ENCODE data around the gene SNRK. TPM values are rescaled to one million over a fixed set of nuclear protein-coding genes. Genes with fewer than 3 reads are reported as not detected.

SNRK gene
- total RNA-seq, 1 experiment from 2014 or later: 12.0 TPM

- TF ChIP-seq CTCF (conservative IDR thresholded peaks at IDR 0.05): no peak
- Mint-ChIP-seq H3K9me3 (peaks cover 2 to 3% of the 10 kb centered on the region in 2 experiments; a peak in 2 of 5 replicates), H3K27ac (no peak overlapping the region), H3K4me1 (peaks cover 28 to 34% of the 10 kb centered on the region in 2 experiments), H3K36me3 (ENCODE audit: insufficient read depth in 1 of 3, low read depth in 3 of 3) (peaks cover 10 to 29% (median 13%) of the 10 kb centered on the region in 3 experiments), H3K27me3 (ENCODE audit: low read depth) (peaks cover 17% of the 10 kb centered on the region), H3K4me3 (no peak overlapping the region)
- no peak overlapping the region for H3K9ac ChIP-seq (ENCODE audit: extremely low read depth, insufficient read length, low read length)
- no peaks in the 10 kb centered on the region for H3K79me1 ChIP-seq (ENCODE audit: insufficient read depth, low read depth, low read length, poor library complexity, severe bottlenecking)
- no peak overlapping the region for H4K91ac ChIP-seq (ENCODE audit: insufficient read length, low read depth, low read length)
- H3K9me3 ChIP-seq (ENCODE audit: control insufficient read depth, low read depth, low read length): no peaks in the 10 kb centered on the region
- H3T11ph ChIP-seq (ENCODE audit: low read length): no peak overlapping the region
- no peak overlapping the region for H3K4ac ChIP-seq (ENCODE audit: low read depth, low read length)
- no CpG with 5 or more reads among the region's 4 CpGs for WGBS (ENCODE audit: extremely low coverage, insufficient read length, low lambda C conversion rate)
- DNase-seq: no peak
- no peak overlapping the region for H3K4me2 ChIP-seq (ENCODE audit: insufficient read depth, insufficient read length, low read length)
- peaks cover 4% of the 10 kb centered on the region; the same call in 1 of the 2 replicates for H3K4me1 ChIP-seq (ENCODE audit: insufficient read depth, low read length)
- H3K27me3 ChIP-seq (ENCODE audit: insufficient read depth, low read length): no peaks in the 10 kb centered on the region
- H3K23ac ChIP-seq (ENCODE audit: insufficient read length, low read depth, low read length): no peak overlapping the region
- H3K18ac ChIP-seq (ENCODE audit: insufficient read length, low read depth, low read length): no peak overlapping the region
- H2BK12ac ChIP-seq (ENCODE audit: insufficient read length, low read depth, low read length): no peak overlapping the region
- no peak overlapping the region for H3K14ac ChIP-seq (ENCODE audit: insufficient read depth, low read length)
- H3K56ac ChIP-seq (ENCODE audit: insufficient read length, low read depth, low read length): no peak overlapping the region
- H2AK5ac ChIP-seq (ENCODE audit: insufficient read length, low read length): no peak overlapping the region
- H4K5ac ChIP-seq (ENCODE audit: insufficient read length, low read depth, low read length): no peak overlapping the region
- H2BK20ac ChIP-seq (ENCODE audit: low read depth, low read length, poor library complexity, severe bottlenecking): no peak overlapping the region
- H3K27ac ChIP-seq (ENCODE audit: insufficient read length, low read depth, low read length): no peak overlapping the region
- H2BK5ac ChIP-seq (ENCODE audit: insufficient read length, low read length): no peak overlapping the region
- H2AFZ ChIP-seq (ENCODE audit: low read length): no peak overlapping the region
- H2BK15ac ChIP-seq (ENCODE audit: low read depth, low read length): no peak overlapping the region
- no peaks in the 10 kb centered on the region for H4K20me1 ChIP-seq (ENCODE audit: control insufficient read depth, insufficient read depth, insufficient read length)
- H4K8ac ChIP-seq (replicated peaks; ENCODE audit: insufficient read length, low read depth, low read length): no peak overlapping the region
- no peak overlapping the region for H2BK120ac ChIP-seq (ENCODE audit: low read depth, low read length, poor library complexity, severe bottlenecking)
- H3K23me2 ChIP-seq (ENCODE audit: insufficient read length, low read depth, low read length, poor library complexity, severe bottlenecking): no peaks in the 10 kb centered on the region
- H3K79me2 ChIP-seq (ENCODE audit: insufficient read depth, low read length): no peaks in the 10 kb centered on the region
These were observed 75.8 kb downstream of the SNRK start for GRCh38 chr3:43362183-43362582.
